Mesenchymal stem cell (in vitro differentiated cells and primary cell): ENCODE measurements around the gene CCDC141.

Experiments used
- DNase-seq: peaks from one replicate; pipeline ENCODE4 v3.0.0-alpha.2; 2013
- H2AFZ ChIP-seq: one replicate; pipeline ENCODE4 v1.6.1; 2013; ENCODE audit warnings: low read depth, mild to moderate bottlenecking, control low read depth, inconsistent platforms, low read length, moderate library complexity
- H2AK5ac ChIP-seq: 2 replicates; pipeline ENCODE4 v1.6.1; 2013; ENCODE audit warnings: low read length, moderate library complexity, mild to moderate bottlenecking, inconsistent platforms; ENCODE audit not compliant: severe bottlenecking
- H2BK120ac ChIP-seq: one replicate; pipeline ENCODE4 v1.6.1; 2013; ENCODE audit warnings: low read depth, mild to moderate bottlenecking, inconsistent platforms, low read length, moderate library complexity
- H2BK12ac ChIP-seq, 2 experiments: one replicate each; pipeline ENCODE4 v1.6.1; 2013; ENCODE audit warnings: inconsistent platforms in 2 of 2, low read length in 2 of 2, mild to moderate bottlenecking in 2 of 2, moderate library complexity in 2 of 2, control low read depth in 1 of 2
- H2BK15ac ChIP-seq: one replicate; pipeline ENCODE4 v1.6.1; 2013; ENCODE audit warnings: mild to moderate bottlenecking, low read depth, inconsistent platforms; ENCODE audit not compliant: poor library complexity, severe bottlenecking
- H2BK5ac ChIP-seq: 2 replicates; pipeline ENCODE4 v1.6.1; 2013; ENCODE audit warnings: low read depth, mild to moderate bottlenecking, low read length, control low read depth, inconsistent platforms; ENCODE audit not compliant: poor library complexity, severe bottlenecking
- H3K14ac ChIP-seq, 2 experiments: one replicate each; pipeline ENCODE4 v1.6.1; 2013; ENCODE audit warnings: inconsistent platforms in 2 of 2, low read length in 2 of 2, control low read depth in 1 of 2, mild to moderate bottlenecking in 1 of 2, moderate library complexity in 1 of 2
- H3K18ac ChIP-seq, 2 experiments: one replicate each; pipeline ENCODE4 v1.6.1; 2013; ENCODE audit warnings: inconsistent platforms in 2 of 2, low read length in 2 of 2, control low read depth in 1 of 2, low read depth in 1 of 2, mild to moderate bottlenecking in 1 of 2
- H3K23ac ChIP-seq, 2 experiments: one replicate each; pipeline ENCODE4 v1.6.1; 2013; ENCODE audit warnings: inconsistent platforms in 2 of 2, low read length in 2 of 2, mild to moderate bottlenecking in 2 of 2, moderate library complexity in 2 of 2, control low read depth in 1 of 2
- H3K27ac ChIP-seq: 2 replicates; pipeline ENCODE4 v1.5.1; 2013; ENCODE audit warnings: mild to moderate bottlenecking, moderate library complexity, low read length, control low read depth, inconsistent platforms; ENCODE audit not compliant: poor library complexity, severe bottlenecking
- H3K27me3 ChIP-seq, 2 experiments: 2 replicates each; pipeline versions ENCODE4 v1.6.1 to v1.7.0; 2013; ENCODE audit warnings: low read length in 2 of 2, mild to moderate bottlenecking in 2 of 2, moderate library complexity in 2 of 2, control low read depth in 1 of 2, inconsistent platforms in 1 of 2; ENCODE audit not compliant: control insufficient read depth in 1 of 2, insufficient read depth in 1 of 2
- H3K36me3 ChIP-seq, 2 experiments: 2 replicates each; pipeline versions ENCODE4 v1.6.1 to v1.7.0; 2013; ENCODE audit warnings: low read length in 2 of 2, control low read depth in 1 of 2, inconsistent platforms in 1 of 2, low read depth in 1 of 2, mild to moderate bottlenecking in 1 of 2; ENCODE audit not compliant: insufficient read depth in 2 of 2, control insufficient read depth in 1 of 2
- H3K4ac ChIP-seq, 2 experiments: one replicate each; pipeline ENCODE4 v1.6.1; 2013; ENCODE audit warnings: inconsistent platforms in 2 of 2, low read length in 2 of 2, mild to moderate bottlenecking in 2 of 2, moderate library complexity in 2 of 2, control low read depth in 1 of 2, low read depth in 1 of 2
- H3K4me1 ChIP-seq: 2 replicates; pipeline ENCODE4 v1.6.1; 2013; ENCODE audit warnings: low read depth, low read length, control low read depth; ENCODE audit not compliant: control insufficient read depth, insufficient read depth
- H3K4me2 ChIP-seq: 2 replicates; pipeline ENCODE4 v1.6.1; 2013; ENCODE audit warnings: low read length, mild to moderate bottlenecking, inconsistent platforms; ENCODE audit not compliant: poor library complexity, severe bottlenecking
- H3K4me3 ChIP-seq, 2 experiments: 2 replicates each; pipeline versions ENCODE4 v1.5.1 to v1.7.0; 2013; ENCODE audit warnings: low read length in 2 of 2, mild to moderate bottlenecking in 2 of 2, control low read depth in 1 of 2, low read depth in 1 of 2; ENCODE audit not compliant: insufficient read depth in 1 of 2
- H3K79me1 ChIP-seq: replicated peaks from 2 replicates; pipeline ENCODE4 v1.6.1; 2013; ENCODE audit warnings: mild to moderate bottlenecking, control low read depth, low read length, inconsistent platforms; ENCODE audit not compliant: poor library complexity, severe bottlenecking
- H3K9ac ChIP-seq: 2 replicates; pipeline ENCODE4 v1.7.0; 2013; ENCODE audit warnings: mild to moderate bottlenecking, low read length, moderate library complexity
- H3K9me3 ChIP-seq: 2 replicates; pipeline ENCODE4 v1.7.0; 2013; ENCODE audit warnings: mild to moderate bottlenecking, low read length; ENCODE audit not compliant: control insufficient read depth
- H4K8ac ChIP-seq: one replicate; pipeline ENCODE4 v1.6.1; 2013; ENCODE audit warnings: inconsistent platforms, mild to moderate bottlenecking, low read length, moderate library complexity
- H4K91ac ChIP-seq: one replicate; pipeline ENCODE4 v1.6.1; 2013; ENCODE audit warnings: mild to moderate bottlenecking, low read length, inconsistent platforms
- WGBS: methylation state at CpG from one replicate; pipeline ENCODE4 v1.1.7; 2013; ENCODE audit warnings: mixed read lengths; 5-methylcytosine and 5-hydroxymethylcytosine counted together

The CCDC141 gene

DNA sequence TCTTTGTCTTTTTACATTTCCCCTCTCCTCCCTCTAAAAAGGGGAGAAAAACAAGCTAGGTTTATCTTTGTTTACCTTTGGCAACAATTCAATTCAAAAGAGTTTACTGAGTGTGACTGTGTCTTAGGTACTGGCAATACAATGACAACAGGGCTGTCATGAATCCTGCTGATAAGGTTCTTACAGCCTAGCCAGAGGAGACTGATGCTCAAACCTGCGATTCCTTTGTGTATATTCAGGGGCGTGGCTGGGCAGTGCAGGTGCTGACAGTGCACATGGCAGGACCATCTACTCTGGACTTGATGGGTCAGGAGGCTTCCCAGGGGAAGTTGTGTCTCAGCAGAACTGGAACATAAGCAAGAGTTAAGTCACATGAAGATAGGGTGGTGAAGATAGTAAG is 219.5 kb downstream of the CCDC141 start:
- Histone ChIP-seq H3K18ac (no peak overlapping the region), H3K27me3 (no peaks in the 10 kb centered on the region)

DNA sequence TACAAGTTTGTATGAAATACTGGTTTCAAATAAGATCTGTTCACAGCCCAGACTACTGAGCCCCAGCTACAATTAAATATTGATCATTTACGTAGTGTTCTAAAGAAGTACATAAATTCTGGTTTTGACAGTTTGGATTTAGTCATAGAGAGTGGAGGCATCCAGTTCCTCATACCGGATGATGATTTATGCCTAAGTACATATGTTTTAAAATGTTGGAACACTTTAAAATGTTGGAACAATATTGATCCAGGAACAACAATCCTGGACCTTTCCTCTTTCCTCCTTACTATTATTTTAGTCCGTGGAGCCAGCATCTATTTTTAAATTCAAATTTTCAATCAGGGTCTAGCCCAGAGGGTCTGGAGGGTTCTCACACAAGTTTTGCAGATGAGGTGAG is 220.0 kb downstream of the CCDC141 start:
- Histone ChIP-seq H3K27ac (no peak overlapping the region), H3K36me3 (no peaks in the 10 kb centered on the region), H3K14ac (no peak overlapping the region), H2AK5ac (no peak overlapping the region), H3K18ac (no peak overlapping the region), H3K4ac (no peak overlapping the region), H2AFZ (no peak overlapping the region), H3K9me3 (no peaks in the 10 kb centered on the region), H3K4me1 (no peaks in the 10 kb centered on the region), H3K27me3 (no peaks in the 10 kb centered on the region), H3K4me3 (no peak overlapping the region), H3K23ac (no peak overlapping the region), H2BK120ac (no peak overlapping the region), H3K79me1 (no peaks in the 10 kb centered on the region), H2BK12ac (no peak overlapping the region), H3K9ac (no peak overlapping the region), H4K8ac (no peak overlapping the region), H3K4me2 (no peak overlapping the region), H4K91ac (no peak overlapping the region), H2BK15ac (no peak overlapping the region), H2BK5ac (no peak overlapping the region)
- no CpG with 5 or more reads among the region's 3 CpGs for WGBS
- no peak for DNase-seq

More for the DNA sequence above, 219.5 kb downstream of the CCDC141 start:
- Histone ChIP-seq H3K27ac (no peak overlapping the region), H2BK15ac (no peak overlapping the region), H3K4me3 (no peak overlapping the region), H4K91ac (no peak overlapping the region), H3K9ac (no peak overlapping the region), H3K4me2 (no peak overlapping the region), H2BK5ac (no peak overlapping the region), H3K79me1 (no peaks in the 10 kb centered on the region), H2AK5ac (no peak overlapping the region), H3K4me1 (no peaks in the 10 kb centered on the region), H3K23ac (no peak overlapping the region), H3K9me3 (no peaks in the 10 kb centered on the region), H2AFZ (no peak overlapping the region), H3K4ac (no peak overlapping the region), H3K14ac (no peak overlapping the region), H2BK120ac (no peak overlapping the region), H4K8ac (no peak overlapping the region), H3K36me3 (no peaks in the 10 kb centered on the region), H2BK12ac (no peak overlapping the region)
- no peak for DNase-seq
- 84% methylated on average over 2 of the region's 2 CpGs for WGBS

DNA sequence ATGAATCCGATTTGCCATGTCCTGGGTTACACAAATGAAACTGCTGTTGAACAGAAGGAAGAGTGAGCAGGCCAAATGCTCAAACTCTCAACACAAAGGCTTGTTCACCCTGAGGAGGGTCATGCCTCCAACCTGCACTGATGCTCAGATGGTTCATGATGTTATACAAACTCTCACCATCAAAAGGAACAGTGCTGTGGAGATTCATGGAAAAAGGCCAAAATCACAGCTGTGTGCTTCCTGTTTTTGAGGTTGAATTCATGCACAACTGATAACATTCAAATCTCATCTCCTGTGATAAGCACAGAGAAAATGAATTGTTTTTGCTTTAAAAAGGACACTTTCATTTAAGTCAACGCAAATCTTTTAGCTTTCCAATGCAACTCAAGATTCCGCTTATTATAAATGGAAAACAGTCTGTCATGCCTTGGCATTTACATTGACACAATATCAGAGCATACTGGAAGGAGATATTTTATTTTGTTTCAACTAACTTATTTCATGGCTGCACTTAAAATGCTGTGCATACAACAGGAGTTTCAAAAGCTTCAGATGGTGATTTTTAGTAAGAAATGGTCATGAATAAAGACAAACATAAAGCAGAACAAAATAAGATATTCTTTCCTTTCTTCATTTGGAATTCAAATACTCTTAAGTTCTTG is 220.5 kb downstream of the CCDC141 start:
- Histone ChIP-seq H4K91ac (no peak overlapping the region), H3K4me1 (no peaks in the 10 kb centered on the region), H2BK5ac (no peak overlapping the region), H3K4ac (no peak overlapping the region), H3K4me2 (no peak overlapping the region), H2BK15ac (no peak overlapping the region), H3K27me3 (no peaks in the 10 kb centered on the region), H2BK12ac (no peak overlapping the region), H2AK5ac (no peak overlapping the region), H2BK120ac (no peak overlapping the region), H3K23ac (no peak overlapping the region), H3K79me1 (no peaks in the 10 kb centered on the region), H3K4me3 (no peak overlapping the region), H3K14ac (no peak overlapping the region), H3K27ac (no peak overlapping the region), H3K9me3 (no peaks in the 10 kb centered on the region), H3K9ac (no peak overlapping the region), H4K8ac (no peak overlapping the region), H3K18ac (no peak overlapping the region), H2AFZ (no peak overlapping the region), H3K36me3 (no peaks in the 10 kb centered on the region)
- WGBS, result 94% methylated on average over 2 of the region's 3 CpGs
- DNase-seq, result no peak

DNA sequence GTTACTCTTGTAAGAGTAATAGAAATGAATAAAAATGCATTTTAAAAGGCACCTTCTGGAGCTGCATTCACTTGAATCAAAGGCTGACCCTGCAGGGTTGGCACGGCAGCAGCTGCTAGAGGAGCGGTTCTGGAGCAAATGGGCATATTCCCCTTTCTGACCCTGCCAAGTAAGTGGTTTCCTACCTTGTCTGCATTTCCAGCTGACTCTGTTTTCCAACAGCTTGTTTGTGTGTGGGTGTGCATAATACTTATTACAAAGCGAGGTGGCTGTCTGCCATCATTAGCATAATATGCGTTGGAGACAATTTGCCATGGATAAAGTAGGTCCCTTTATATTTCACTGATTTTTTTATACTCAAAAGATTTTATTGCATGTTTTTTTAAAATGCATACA is 221.5 kb downstream of the CCDC141 start:
- Histone ChIP-seq H3K79me1 (no peaks in the 10 kb centered on the region), H4K91ac (no peak overlapping the region), H2AFZ (no peak overlapping the region), H3K27me3 (no peaks in the 10 kb centered on the region), H3K9ac (peak overlapping the region; percentile 42), H2BK120ac (no peak overlapping the region), H3K9me3 (no peaks in the 10 kb centered on the region), H3K27ac (no peak overlapping the region), H2AK5ac (no peak overlapping the region), H3K4me3 (no peak overlapping the region), H3K4me2 (no peak overlapping the region), H3K4me1 (no peaks in the 10 kb centered on the region), H3K18ac (no peak overlapping the region), H4K8ac (no peak overlapping the region), H3K14ac (no peak overlapping the region), H3K4ac (no peak overlapping the region), H3K36me3 (no peaks in the 10 kb centered on the region), H2BK15ac (no peak overlapping the region), H2BK5ac (no peak overlapping the region), H2BK12ac (no peak overlapping the region), H3K23ac (no peak overlapping the region)
- DNase-seq, result no peak
- WGBS, result 35% methylated on average over 2 of the region's 4 CpGs
